ENCODE data around the gene ACOT11. TPM values are rescaled to one million over a fixed set of nuclear protein-coding genes. Genes with fewer than 3 reads are reported as not detected.

The ACOT11 gene
- total and polyA plus RNA-seq, 2 of the 4 experiments (the other 2 are of a cell fraction), result 2.5 to 2.7 TPM

- Histone ChIP-seq H3K4me3 (ENCODE audit: insufficient read depth, low read depth, low read length) (no peak overlapping the region), H3K14ac (replicated peaks; ENCODE audit: low read depth, low read length) (no peak overlapping the region), H3K56ac (ENCODE audit: extremely low read depth, insufficient read depth, low read length) (no peak overlapping the region), H2BK20ac (ENCODE audit: low read depth, low read length) (no peak overlapping the region), H4K8ac (ENCODE audit: low read depth in 2 of 2, low read length in 2 of 2) (no peak overlapping the region), H4K5ac (ENCODE audit: low read depth, low read length) (no peak overlapping the region), H3K27ac (ENCODE audit: insufficient read depth, low read length) (no peak overlapping the region), H4K91ac (ENCODE audit: insufficient read depth, low read depth, low read length) (no peak overlapping the region), H3K18ac (ENCODE audit: low read depth, low read length) (no peak overlapping the region), H3K79me1 (ENCODE audit: low read depth in 1 of 2, low read length in 2 of 2) (no peaks in the 10 kb centered on the region), H2AK9ac (replicated peaks; ENCODE audit: low read depth, low read length, poor library complexity) (no peak overlapping the region), H2BK5ac (ENCODE audit: low read depth, low read length, poor library complexity, severe bottlenecking) (no peak overlapping the region), H3K23ac (ENCODE audit: low read depth, low read length) (no peak overlapping the region), H4K20me1 (ENCODE audit: insufficient read depth, low read length) (no peaks in the 10 kb centered on the region), H2AK5ac (ENCODE audit: low read depth, low read length) (no peak overlapping the region), H3K36me3 (ENCODE audit: control insufficient read depth, insufficient read depth, low read length) (no peaks in the 10 kb centered on the region), H3K9me3 (ENCODE audit: control insufficient read depth, insufficient read depth, low read length) (no peaks in the 10 kb centered on the region), H3K27me3 (ENCODE audit: control insufficient read depth, insufficient read depth, low read length) (no peaks in the 10 kb centered on the region), H3K9me1 (ENCODE audit: insufficient read depth, low read length) (peaks cover 8% of the 10 kb centered on the region), H3K4ac (ENCODE audit: low read depth, low read length) (no peak overlapping the region), H3K9ac (ENCODE audit: low read depth, low read length) (no peak overlapping the region), H2BK15ac (ENCODE audit: low read depth, low read length) (no peak overlapping the region), H3K4me1 (ENCODE audit: control insufficient read depth, insufficient read depth, low read length) (no peaks in the 10 kb centered on the region), H2BK120ac (ENCODE audit: low read depth, low read length) (no peak overlapping the region), H2AFZ (replicated peaks; ENCODE audit: low read length, poor library complexity) (no peak overlapping the region), H3K4me2 (ENCODE audit: low read depth, low read length) (no peak overlapping the region)
- TF ChIP-seq NFE2L2 (IDR thresholded peaks at IDR 0.05; ENCODE audit: low read depth, low read length) (no peak), SMC3 (IDR thresholded peaks at IDR 0.05; ENCODE audit: low read depth, low read length) (no peak), ELK1 (IDR thresholded peaks at IDR 0.05; ENCODE audit: borderline replicate concordance, low read depth, low read length) (no peak), POLR2A (IDR thresholded peaks at IDR 0.05; ENCODE audit: low read depth, low read length) (no peak), CHD1 (IDR thresholded peaks at IDR 0.05; ENCODE audit: low read depth, low read length) (no peak), RCOR1 (IDR thresholded peaks at IDR 0.05; ENCODE audit: insufficient replicate concordance, low read length) (no peak), MAZ (IDR thresholded peaks at IDR 0.05; ENCODE audit: borderline replicate concordance, low read depth, low read length) (no peak), BHLHE40 (IDR thresholded peaks at IDR 0.05; ENCODE audit: low read depth, low read length) (no peak), USF2 (IDR thresholded peaks at IDR 0.05; ENCODE audit: low read depth, low read length) (no peak), RFX5 (IDR thresholded peaks at IDR 0.05; ENCODE audit: low read depth, low read length) (no peak), CTCF (conservative IDR thresholded peaks at IDR 0.05; ENCODE audit: low read depth, low read length) (no peak), CEBPB (IDR thresholded peaks at IDR 0.05; ENCODE audit: low read depth, low read length) (no peak), MAFK (IDR thresholded peaks at IDR 0.05; ENCODE audit: low read depth, low read length) (no peak)
- WGBS, 2 experiments (ENCODE audit: extremely low coverage in 2 of 2, insufficient read length in 1 of 2), result 100% methylated on average over 1 of the region's 6 CpGs; no CpG with 5 or more reads in 1 of the 2 experiments
- dilution Hi-C loops (cut with HindIII; ENCODE audit: low sequenced_read_pairs, unreplicated experiment) (no loop called here), intact Hi-C loops (cut with micrococcal nuclease) (no loop called here), in situ Hi-C loops (cut with MboI; ENCODE audit: low sequenced_read_pairs) (no loop called here)
- ChIA-PET CTCF (no interaction called here), POLR2A (ENCODE audit: unreplicated experiment) (no interaction called here)
- ATAC-seq (ENCODE audit: low read depth) (no peak), DNase-seq (no peak)
- BruUV-seq (replicated peaks), result no TSS peak
Observed at GRCh38 chr1:54603241-54603640, 55.2 kb downstream of the ACOT11 start.
